H1 (cell line): ENCODE results near the gene GPR39. TPM values are rescaled to one million over a fixed set of nuclear protein-coding genes. Genes with fewer than 3 reads are reported as not detected.

Source experiments
- ATF3 ChIP-seq: IDR thresholded peaks from 2 replicates; pipeline ENCODE4 v1.6.1; 2011; ENCODE audit warnings: low read depth, mild to moderate bottlenecking, low read length; ENCODE audit not compliant: insufficient read depth
- CBX5 ChIP-seq: fragments of 300-800, 300-1000 bp; sonication (generic); IDR thresholded peaks from 2 replicates; pipeline ENCODE4 v1.7.1; 2016; ENCODE audit warnings: antibody characterized with exemption, low read length, low read depth
- CBX8 ChIP-seq: fragments of 300-800, 300-1000 bp; sonication (generic); IDR thresholded peaks from 2 replicates; pipeline ENCODE4 v1.7.1; 2016; ENCODE audit warnings: low read depth, low read length, borderline replicate concordance
- CHD1 ChIP-seq: IDR thresholded peaks from 2 replicates; pipeline ENCODE4 v1.6.1; 2012; ENCODE audit warnings: low read depth, low read length, improper control_type of control experiment
- CREB1 ChIP-seq: IDR thresholded peaks from 2 replicates; pipeline ENCODE4 v1.6.1; 2012; ENCODE audit warnings: inconsistent platforms
- CTCF ChIP-seq, 3 experiments: IDR thresholded peaks; 1 replicate in 2 of 3; 2 replicates in 1 of 3; pipeline versions ENCODE4 v1.5.1 to v1.6.1; 2011; ENCODE audit warnings: low read length in 3 of 3, mild to moderate bottlenecking in 3 of 3, inconsistent platforms in 2 of 3, low read depth in 1 of 3, moderate library complexity in 1 of 3; ENCODE audit not compliant: insufficient read depth in 1 of 3; ENCODE audit errors: control extremely low read depth in 1 of 3
- E2F6 ChIP-seq: IDR thresholded peaks from 2 replicates; pipeline ENCODE4 v1.6.1; 2012; ENCODE audit warnings: inconsistent platforms
- EGR1 ChIP-seq: IDR thresholded peaks from 2 replicates; pipeline ENCODE4 v1.6.1; 2011; ENCODE audit warnings: low read depth, low read length, borderline replicate concordance
- EP300 ChIP-seq, 2 experiments: IDR thresholded peaks; 1 replicate in 1 of 2; 2 replicates in 1 of 2; pipeline ENCODE4 v1.6.1; 2011 to 2012; ENCODE audit warnings: low read depth in 2 of 2, low read length in 2 of 2, mild to moderate bottlenecking in 2 of 2, borderline replicate concordance in 1 of 2, inconsistent platforms in 1 of 2, moderate library complexity in 1 of 2
- GABPA ChIP-seq: IDR thresholded peaks from 2 replicates; pipeline ENCODE4 v1.6.1; 2011; ENCODE audit warnings: mild to moderate bottlenecking, low read length, moderate library complexity, borderline replicate concordance; ENCODE audit not compliant: insufficient read depth
- KDM5A ChIP-seq: fragments of 200-600 bp; IDR thresholded peaks from 2 replicates; pipeline ENCODE4 v1.7.1; 2012; ENCODE audit warnings: mild to moderate bottlenecking, low read length, inconsistent platforms, mixed read lengths
- NANOG ChIP-seq: IDR thresholded peaks from 2 replicates; pipeline ENCODE4 v1.6.1; 2011; ENCODE audit warnings: low read length, low read depth, mild to moderate bottlenecking, inconsistent platforms; ENCODE audit not compliant: insufficient read depth, poor library complexity, severe bottlenecking
- NRF1 ChIP-seq: IDR thresholded peaks from 2 replicates; pipeline ENCODE4 v1.6.1; 2011; ENCODE audit warnings: mild to moderate bottlenecking, low read depth, low read length, improper control_type of control experiment
- PHF8 ChIP-seq: fragments of 200-600 bp; sonication (generic); conservative IDR thresholded peaks from 2 replicates; pipeline ENCODE4 v1.7.1; 2012; ENCODE audit warnings: low read depth, mild to moderate bottlenecking, inconsistent platforms, low read length, moderate library complexity
- RBBP5 ChIP-seq: IDR thresholded peaks from 2 replicates; pipeline ENCODE4 v1.7.1; 2012; ENCODE audit warnings: low read depth, mild to moderate bottlenecking, inconsistent platforms, low read length, moderate library complexity, borderline replicate concordance
- SP2 ChIP-seq: IDR thresholded peaks from 2 replicates; pipeline ENCODE4 v1.6.1; 2012; ENCODE audit warnings: mild to moderate bottlenecking, low read length, inconsistent platforms
- SP4 ChIP-seq: IDR thresholded peaks from 2 replicates; pipeline ENCODE4 v1.6.1; 2012; ENCODE audit warnings: low read length, inconsistent platforms
- SRF ChIP-seq: IDR thresholded peaks from 2 replicates; pipeline ENCODE4 v1.6.1; 2011; ENCODE audit warnings: mild to moderate bottlenecking, low read depth, low read length, moderate library complexity
- TCF12 ChIP-seq: IDR thresholded peaks from 2 replicates; pipeline ENCODE4 v1.6.1; 2011; ENCODE audit warnings: low read depth, mild to moderate bottlenecking, low read length
- ZNF274 ChIP-seq: IDR thresholded peaks from 2 replicates; pipeline ENCODE4 v1.7.0; 2012; ENCODE audit warnings: low read length, borderline replicate concordance; ENCODE audit errors: extremely low read depth
- polyA plus RNA-seq, 7 experiments: library from polyadenylated mRNA; depleted of rRNA in 3 of 7; stranded (reverse) in 5 of 7; unstranded in 2 of 7; fragments of >200 nt in 5 of 7; fragments of 200-250 nt in 2 of 7; gene quantifications; 1 replicate in 5 of 7; 2 replicates in 1 of 7; 4 replicates in 1 of 7; pipeline versions ENCODE4 v1.2.1 to v1.2.3, GENCODE V29; 2011 to 2013; ENCODE audit warnings: missing spikeins in 2 of 7, mixed read lengths in 2 of 7
- total RNA-seq: library from RNA; stranded (reverse); fragmentation: NEBNext Ultra II Directional; extraction: Animal tissue kit (Norgen Biotek cat#: 25700); gene quantifications from 2 replicates; pipeline ENCODE4 v1.2.1, GENCODE V29; 2021

Gene GPR39
- total and polyA plus RNA-seq, 2 of the 8 experiments (the other 6 are each of a cell fraction or from before 2014, with no cell fraction given): 0.63 to 2.7 TPM

- peak; percentile 53 to 62 (median 54) for TF ChIP-seq CTCF (IDR thresholded peaks at IDR 0.05; ENCODE audit: control extremely low read depth in 1 of 3, insufficient read depth in 1 of 3, low read depth in 1 of 3, low read length in 3 of 3)
- TF ChIP-seq RBBP5: no peak
- no peak for TF ChIP-seq CBX8
- TF ChIP-seq CHD1: no peak
- no peak for TF ChIP-seq NRF1
- TF ChIP-seq CBX5: no peak
- no peak for TF ChIP-seq EP300 (IDR thresholded peaks at IDR 0.05; ENCODE audit: borderline replicate concordance in 1 of 2, low read depth in 2 of 2, low read length in 2 of 2)
- TF ChIP-seq CREB1: no peak
- no peak for TF ChIP-seq PHF8
- no peak for TF ChIP-seq KDM5A
- no peak for TF ChIP-seq NANOG
- TF ChIP-seq SP2: no peak
- TF ChIP-seq SP4: no peak
- peak; percentile 13; the same call in 1 of the 2 replicates for TF ChIP-seq E2F6
- no peak for TF ChIP-seq ZNF274
- no peak for TF ChIP-seq TCF12
- no peak for TF ChIP-seq GABPA
- no peak for TF ChIP-seq EGR1
- TF ChIP-seq ATF3: no peak
- no peak for TF ChIP-seq SRF
Measured at GRCh38 chr2:132668987-132669907, 252.6 kb downstream of the GPR39 start (continued).
